ENCODE results near the gene ICAM1. TPM values are rescaled to one million over a fixed set of nuclear protein-coding genes. Genes with fewer than 3 reads are reported as not detected.

ICAM1 gene
- polyA plus RNA-seq, 1 of the 3 experiments (the other 2 are of a cell fraction), result 14.5 TPM

DNA sequence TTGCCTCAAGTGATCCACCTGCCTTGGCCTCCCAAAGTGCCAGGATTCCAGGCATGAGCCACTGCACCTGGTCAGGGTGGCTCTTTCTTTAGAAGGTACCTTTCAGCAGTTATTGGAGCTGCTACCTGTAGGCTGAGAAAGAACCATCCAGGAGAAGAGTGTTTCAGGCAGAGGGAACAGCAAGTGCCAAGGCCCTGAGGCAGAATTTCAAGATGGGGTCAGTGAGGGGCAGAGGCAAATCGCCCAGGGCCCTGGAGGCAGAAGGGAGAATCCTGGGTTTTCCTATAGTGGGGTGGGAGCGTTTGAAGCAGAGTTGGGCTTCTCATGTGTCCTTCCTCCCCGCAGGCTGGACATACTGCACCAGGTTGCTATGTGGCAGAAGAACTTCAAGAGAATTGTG lies 16.7 kb upstream of the ICAM1 start:
- POLR2A ChIA-PET, result no interaction called here

More for the DNA sequence above, 16.7 kb upstream of the ICAM1 start:
- Histone ChIP-seq H3K4me1 (ENCODE audit: control insufficient read depth in 1 of 2, insufficient read depth in 2 of 2, low read depth in 1 of 2, low read length in 1 of 2) (peaks cover 0 to 5% of the 10 kb centered on the region in 2 experiments; a peak in 1 of 4 replicates), H3K27ac (ENCODE audit: low read depth in 2 of 2, low read length in 1 of 2) (no peak overlapping the region), H3K9ac (no peak overlapping the region), H3K9me3 (no peaks in the 10 kb centered on the region), H3K36me3 (replicated peaks in 1 of 2; ENCODE audit: control insufficient read depth in 1 of 2, insufficient read depth in 2 of 2, low read length in 1 of 2) (peaks cover 6 to 23% of the 10 kb centered on the region in 2 experiments), H2AFZ (ENCODE audit: low read depth) (no peak overlapping the region), H3K4me3 (ENCODE audit: low read depth in 2 of 2, low read length in 1 of 2) (no peak overlapping the region), H3F3A (replicated peaks; ENCODE audit: insufficient read depth) (peaks cover 7% of the 10 kb centered on the region), H3K4me2 (no peak overlapping the region), H3K79me2 (ENCODE audit: insufficient read depth) (peaks cover 21% of the 10 kb centered on the region), H3K27me3 (ENCODE audit: insufficient read depth) (no peaks in the 10 kb centered on the region), H3K9me2 (no peaks in the 10 kb centered on the region), H4K20me1 (ENCODE audit: insufficient read depth) (no peaks in the 10 kb centered on the region)
- WGBS (ENCODE audit: low lambda C conversion rate), result 97% methylated on average over 3 of the region's 3 CpGs
- TF ChIP-seq FOXJ3 (CRISPR knock-in tag; IDR thresholded peaks at IDR 0.05) (no peak), TEAD4 (IDR thresholded peaks at IDR 0.05; ENCODE audit: borderline replicate concordance, insufficient read depth) (no peak), CHD2 (IDR thresholded peaks at IDR 0.05; ENCODE audit: low read length, partially characterized antibody) (no peak), ELF1 (IDR thresholded peaks at IDR 0.05) (no peak), JUND (IDR thresholded peaks at IDR 0.05) (no peak), NFIC (IDR thresholded peaks at IDR 0.05; ENCODE audit: borderline replicate concordance) (no peak), SMC3 (IDR thresholded peaks at IDR 0.05; ENCODE audit: low read depth, low read length) (no peak), RAD21 (IDR thresholded peaks at IDR 0.05; ENCODE audit: low read length) (no peak), TCF12 (IDR thresholded peaks at IDR 0.05) (no peak), FOSL2 (IDR thresholded peaks at IDR 0.05; ENCODE audit: borderline replicate concordance, low read depth) (no peak), EZH2phosphoT487 (IDR thresholded peaks at IDR 0.05; ENCODE audit: borderline replicate concordance, low read depth) (no peak), TAF1 (IDR thresholded peaks at IDR 0.05; ENCODE audit: borderline replicate concordance, low read depth, low read length) (no peak)
- TF ChIP-seq, protein P1, sequence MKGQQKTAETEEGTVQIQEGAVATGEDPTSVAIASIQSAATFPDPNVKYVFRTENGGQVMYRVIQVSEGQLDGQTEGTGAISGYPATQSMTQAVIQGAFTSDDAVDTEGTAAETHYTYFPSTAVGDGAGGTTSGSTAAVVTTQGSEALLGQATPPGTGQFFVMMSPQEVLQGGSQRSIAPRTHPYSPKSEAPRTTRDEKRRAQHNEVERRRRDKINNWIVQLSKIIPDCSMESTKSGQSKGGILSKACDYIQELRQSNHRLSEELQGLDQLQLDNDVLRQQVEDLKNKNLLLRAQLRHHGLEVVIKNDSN (IDR thresholded peaks at IDR 0.05; ENCODE audit: borderline replicate concordance, low read depth), result no peak
- TF ChIP-seq, protein P2, sequence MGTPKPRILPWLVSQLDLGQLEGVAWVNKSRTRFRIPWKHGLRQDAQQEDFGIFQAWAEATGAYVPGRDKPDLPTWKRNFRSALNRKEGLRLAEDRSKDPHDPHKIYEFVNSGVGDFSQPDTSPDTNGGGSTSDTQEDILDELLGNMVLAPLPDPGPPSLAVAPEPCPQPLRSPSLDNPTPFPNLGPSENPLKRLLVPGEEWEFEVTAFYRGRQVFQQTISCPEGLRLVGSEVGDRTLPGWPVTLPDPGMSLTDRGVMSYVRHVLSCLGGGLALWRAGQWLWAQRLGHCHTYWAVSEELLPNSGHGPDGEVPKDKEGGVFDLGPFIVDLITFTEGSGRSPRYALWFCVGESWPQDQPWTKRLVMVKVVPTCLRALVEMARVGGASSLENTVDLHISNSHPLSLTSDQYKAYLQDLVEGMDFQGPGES (IDR thresholded peaks at IDR 0.05; ENCODE audit: low read depth, low read length), result no peak
- TF ChIP-seq, protein P3, sequence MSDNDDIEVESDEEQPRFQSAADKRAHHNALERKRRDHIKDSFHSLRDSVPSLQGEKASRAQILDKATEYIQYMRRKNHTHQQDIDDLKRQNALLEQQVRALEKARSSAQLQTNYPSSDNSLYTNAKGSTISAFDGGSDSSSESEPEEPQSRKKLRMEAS (IDR thresholded peaks at IDR 0.05; ENCODE audit: low read depth), result no peak
- TF ChIP-seq, protein P4, sequence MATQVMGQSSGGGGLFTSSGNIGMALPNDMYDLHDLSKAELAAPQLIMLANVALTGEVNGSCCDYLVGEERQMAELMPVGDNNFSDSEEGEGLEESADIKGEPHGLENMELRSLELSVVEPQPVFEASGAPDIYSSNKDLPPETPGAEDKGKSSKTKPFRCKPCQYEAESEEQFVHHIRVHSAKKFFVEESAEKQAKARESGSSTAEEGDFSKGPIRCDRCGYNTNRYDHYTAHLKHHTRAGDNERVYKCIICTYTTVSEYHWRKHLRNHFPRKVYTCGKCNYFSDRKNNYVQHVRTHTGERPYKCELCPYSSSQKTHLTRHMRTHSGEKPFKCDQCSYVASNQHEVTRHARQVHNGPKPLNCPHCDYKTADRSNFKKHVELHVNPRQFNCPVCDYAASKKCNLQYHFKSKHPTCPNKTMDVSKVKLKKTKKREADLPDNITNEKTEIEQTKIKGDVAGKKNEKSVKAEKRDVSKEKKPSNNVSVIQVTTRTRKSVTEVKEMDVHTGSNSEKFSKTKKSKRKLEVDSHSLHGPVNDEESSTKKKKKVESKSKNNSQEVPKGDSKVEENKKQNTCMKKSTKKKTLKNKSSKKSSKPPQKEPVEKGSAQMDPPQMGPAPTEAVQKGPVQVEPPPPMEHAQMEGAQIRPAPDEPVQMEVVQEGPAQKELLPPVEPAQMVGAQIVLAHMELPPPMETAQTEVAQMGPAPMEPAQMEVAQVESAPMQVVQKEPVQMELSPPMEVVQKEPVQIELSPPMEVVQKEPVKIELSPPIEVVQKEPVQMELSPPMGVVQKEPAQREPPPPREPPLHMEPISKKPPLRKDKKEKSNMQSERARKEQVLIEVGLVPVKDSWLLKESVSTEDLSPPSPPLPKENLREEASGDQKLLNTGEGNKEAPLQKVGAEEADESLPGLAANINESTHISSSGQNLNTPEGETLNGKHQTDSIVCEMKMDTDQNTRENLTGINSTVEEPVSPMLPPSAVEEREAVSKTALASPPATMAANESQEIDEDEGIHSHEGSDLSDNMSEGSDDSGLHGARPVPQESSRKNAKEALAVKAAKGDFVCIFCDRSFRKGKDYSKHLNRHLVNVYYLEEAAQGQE (IDR thresholded peaks at IDR 0.05; ENCODE audit: low read depth, low read length), result no peak
- TF ChIP-seq, protein P5, sequence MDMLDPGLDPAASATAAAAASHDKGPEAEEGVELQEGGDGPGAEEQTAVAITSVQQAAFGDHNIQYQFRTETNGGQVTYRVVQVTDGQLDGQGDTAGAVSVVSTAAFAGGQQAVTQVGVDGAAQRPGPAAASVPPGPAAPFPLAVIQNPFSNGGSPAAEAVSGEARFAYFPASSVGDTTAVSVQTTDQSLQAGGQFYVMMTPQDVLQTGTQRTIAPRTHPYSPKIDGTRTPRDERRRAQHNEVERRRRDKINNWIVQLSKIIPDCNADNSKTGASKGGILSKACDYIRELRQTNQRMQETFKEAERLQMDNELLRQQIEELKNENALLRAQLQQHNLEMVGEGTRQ (IDR thresholded peaks at IDR 0.05; ENCODE audit: borderline replicate concordance, low read depth, low read length), result no peak
- TF ChIP-seq, protein P6, sequence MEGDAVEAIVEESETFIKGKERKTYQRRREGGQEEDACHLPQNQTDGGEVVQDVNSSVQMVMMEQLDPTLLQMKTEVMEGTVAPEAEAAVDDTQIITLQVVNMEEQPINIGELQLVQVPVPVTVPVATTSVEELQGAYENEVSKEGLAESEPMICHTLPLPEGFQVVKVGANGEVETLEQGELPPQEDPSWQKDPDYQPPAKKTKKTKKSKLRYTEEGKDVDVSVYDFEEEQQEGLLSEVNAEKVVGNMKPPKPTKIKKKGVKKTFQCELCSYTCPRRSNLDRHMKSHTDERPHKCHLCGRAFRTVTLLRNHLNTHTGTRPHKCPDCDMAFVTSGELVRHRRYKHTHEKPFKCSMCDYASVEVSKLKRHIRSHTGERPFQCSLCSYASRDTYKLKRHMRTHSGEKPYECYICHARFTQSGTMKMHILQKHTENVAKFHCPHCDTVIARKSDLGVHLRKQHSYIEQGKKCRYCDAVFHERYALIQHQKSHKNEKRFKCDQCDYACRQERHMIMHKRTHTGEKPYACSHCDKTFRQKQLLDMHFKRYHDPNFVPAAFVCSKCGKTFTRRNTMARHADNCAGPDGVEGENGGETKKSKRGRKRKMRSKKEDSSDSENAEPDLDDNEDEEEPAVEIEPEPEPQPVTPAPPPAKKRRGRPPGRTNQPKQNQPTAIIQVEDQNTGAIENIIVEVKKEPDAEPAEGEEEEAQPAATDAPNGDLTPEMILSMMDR (IDR thresholded peaks at IDR 0.05), result no peak
- DNase-seq, result no peak
- CTCF ChIA-PET, result interaction anchor here (0.6 kb wide), 1 partner anchor 10 kb away, joined by 3 read pairs; no protein-coding TSS in a partner anchor
